GM21737 (cell line): ENCODE results near the gene SYDE1.
"Not testable (repeated sequence)": the region's sequence is repeated elsewhere in the genome, so short reads cannot be mapped to it uniquely, and the experiment has no call there.

Experiments
- ATAC-seq: cut with Tn5 transposase; IDR thresholded peaks from one replicate; pipeline ENCODE4 v1.9.1; 2021; ENCODE audit warnings: mild to moderate bottlenecking, moderate library complexity; ENCODE audit not compliant: unreplicated experiment

SYDE1 gene, protein sequence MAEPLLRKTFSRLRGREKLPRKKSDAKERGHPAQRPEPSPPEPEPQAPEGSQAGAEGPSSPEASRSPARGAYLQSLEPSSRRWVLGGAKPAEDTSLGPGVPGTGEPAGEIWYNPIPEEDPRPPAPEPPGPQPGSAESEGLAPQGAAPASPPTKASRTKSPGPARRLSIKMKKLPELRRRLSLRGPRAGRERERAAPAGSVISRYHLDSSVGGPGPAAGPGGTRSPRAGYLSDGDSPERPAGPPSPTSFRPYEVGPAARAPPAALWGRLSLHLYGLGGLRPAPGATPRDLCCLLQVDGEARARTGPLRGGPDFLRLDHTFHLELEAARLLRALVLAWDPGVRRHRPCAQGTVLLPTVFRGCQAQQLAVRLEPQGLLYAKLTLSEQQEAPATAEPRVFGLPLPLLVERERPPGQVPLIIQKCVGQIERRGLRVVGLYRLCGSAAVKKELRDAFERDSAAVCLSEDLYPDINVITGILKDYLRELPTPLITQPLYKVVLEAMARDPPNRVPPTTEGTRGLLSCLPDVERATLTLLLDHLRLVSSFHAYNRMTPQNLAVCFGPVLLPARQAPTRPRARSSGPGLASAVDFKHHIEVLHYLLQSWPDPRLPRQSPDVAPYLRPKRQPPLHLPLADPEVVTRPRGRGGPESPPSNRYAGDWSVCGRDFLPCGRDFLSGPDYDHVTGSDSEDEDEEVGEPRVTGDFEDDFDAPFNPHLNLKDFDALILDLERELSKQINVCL

DNA sequence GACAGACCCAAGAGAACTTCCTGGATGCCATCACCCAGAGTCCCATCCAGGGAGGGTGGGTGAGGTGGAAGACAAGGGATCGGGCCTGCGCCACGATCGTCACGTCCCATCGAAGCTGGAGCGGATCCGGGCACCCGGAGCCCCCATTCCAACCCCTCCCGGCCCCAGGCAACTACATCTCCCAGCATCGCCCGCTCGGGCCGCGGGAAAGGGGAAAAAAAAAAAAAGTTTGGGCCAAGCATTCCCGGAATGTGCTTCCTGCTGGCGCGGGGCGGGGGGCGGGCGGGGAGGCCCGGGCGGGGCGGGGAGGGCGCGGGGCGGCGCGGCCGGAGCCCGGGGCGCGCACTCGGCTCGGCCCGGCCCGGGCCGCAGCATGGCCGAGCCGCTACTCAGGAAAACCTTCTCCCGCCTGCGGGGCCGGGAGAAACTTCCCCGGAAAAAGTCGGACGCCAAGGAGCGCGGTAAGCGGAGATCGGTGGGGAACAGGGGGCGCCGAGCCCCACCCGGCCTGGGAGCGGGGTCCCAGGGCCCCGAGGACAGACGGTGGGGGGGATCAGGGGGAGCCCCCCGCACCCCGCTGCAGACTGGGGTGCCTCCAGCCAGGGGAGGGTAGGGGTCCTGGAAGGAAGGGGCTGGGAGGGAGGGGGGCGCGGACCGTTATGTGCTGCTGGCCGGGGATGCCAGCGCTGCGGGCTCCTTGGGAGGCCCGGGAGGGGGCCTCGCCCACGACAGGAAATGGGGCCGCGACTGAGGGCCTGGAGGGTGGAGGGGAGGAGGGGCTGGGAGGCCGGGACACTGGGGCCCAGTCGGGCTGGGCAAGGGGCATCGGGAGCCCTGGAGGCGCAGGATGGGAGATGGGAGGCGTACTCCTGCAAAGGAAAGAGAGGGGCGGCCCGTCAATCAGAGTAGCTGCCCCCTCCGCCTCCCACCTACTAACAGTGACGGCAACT lies at the start of gene SYDE1:
Gene SYDE1, plus strand, starts transcription at position 341 of the 950 bp plus-strand sequence. Its CDS starts 33 bp downstream, at position 374.
- ATAC-seq = no peak

DNA sequence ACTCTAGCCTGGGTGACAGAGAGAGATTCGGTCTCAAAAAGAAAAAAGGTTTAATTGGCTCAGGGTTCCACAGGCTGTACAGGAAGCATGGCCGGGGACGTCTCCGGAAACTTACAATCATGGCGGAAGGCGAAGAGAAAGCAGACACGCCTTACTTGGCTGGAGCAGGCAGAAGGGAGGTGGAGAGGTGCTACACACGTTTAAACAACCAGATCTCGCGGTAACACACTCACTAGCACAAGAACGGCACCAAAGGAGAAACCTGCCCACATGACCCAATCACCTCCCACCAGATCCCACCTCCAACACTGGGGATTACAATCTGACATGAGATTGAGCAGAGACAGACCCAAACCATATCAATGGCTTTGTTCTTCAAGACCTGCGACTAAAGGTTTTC lies 45.2 kb upstream of the SYDE1 start:
- ATAC-seq = no peak

DNA sequence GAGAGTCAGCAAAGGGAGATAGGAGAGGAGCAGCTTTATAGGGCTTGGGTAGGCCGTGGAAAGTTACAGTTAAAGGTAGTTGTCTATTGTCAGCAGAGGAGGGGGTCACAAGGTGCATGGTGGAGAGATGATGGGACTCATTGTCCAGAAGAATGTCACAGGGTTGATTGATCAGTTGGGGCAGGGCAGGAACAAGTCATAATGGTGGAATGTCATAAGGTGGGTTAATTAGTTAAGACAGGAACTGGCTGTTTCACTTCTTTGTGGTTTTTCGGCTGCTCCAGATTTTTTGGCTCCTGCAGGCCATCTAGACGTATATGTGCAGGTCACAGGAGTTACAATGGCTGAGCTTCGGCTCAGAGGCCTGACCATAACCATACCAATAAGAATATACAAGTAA lies 36.8 kb upstream of the SYDE1 start:
- not testable (repeated sequence) for ATAC-seq

DNA sequence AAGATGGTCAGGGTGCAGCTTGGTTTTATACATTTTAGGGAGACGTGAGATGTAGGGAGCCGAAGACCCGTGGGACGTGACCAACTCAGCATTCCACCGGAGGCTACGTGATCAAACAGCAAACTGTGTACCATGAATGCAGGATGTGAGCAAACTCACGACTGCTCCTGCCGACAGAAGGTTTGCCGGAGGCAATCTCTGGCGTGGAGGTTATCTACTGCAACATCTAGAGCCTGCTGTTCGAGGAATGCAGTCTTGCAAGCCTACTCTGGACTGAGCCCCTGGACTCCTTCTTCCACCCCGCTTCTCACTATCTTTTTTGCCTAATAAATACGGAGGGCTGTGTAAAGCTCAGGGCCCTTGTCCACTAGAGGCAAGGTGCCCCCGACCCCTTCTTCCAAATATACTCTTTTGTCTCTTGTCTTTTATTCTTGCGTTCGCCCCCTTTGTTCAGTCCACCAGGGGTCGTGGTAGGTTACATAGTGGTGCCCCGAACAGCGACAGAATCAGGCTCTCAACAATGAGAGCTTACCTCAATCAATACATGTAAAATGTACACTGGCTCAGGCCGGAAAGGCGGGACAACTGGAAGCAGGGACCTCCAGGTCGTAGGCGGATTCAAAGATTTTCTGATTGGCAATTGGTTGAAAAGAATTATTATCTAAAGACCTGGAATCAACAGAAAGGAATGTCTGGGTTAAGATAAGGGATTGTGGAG lies 34.1 kb upstream of the SYDE1 start:
- ATAC-seq = no peak

DNA sequence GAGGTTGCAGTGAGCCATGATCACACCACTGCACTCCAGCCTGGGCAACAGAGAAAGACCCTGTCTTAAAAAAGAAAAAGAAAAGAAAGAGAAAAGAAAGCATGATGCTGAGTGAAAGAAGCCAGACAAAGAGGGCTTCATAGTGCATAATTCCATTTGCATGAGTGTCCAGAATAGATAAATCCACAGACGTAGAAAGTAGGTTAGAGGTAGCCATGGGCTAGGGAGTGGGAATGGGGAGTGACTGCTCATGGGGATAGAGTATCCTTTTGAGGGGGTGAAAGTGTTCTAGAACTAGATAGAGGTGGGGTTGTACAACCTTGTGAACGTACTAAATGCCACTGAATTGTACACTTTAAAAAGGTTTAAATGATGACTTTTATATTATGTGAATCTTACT lies 32.8 kb upstream of the SYDE1 start:
- ATAC-seq = no peak

DNA sequence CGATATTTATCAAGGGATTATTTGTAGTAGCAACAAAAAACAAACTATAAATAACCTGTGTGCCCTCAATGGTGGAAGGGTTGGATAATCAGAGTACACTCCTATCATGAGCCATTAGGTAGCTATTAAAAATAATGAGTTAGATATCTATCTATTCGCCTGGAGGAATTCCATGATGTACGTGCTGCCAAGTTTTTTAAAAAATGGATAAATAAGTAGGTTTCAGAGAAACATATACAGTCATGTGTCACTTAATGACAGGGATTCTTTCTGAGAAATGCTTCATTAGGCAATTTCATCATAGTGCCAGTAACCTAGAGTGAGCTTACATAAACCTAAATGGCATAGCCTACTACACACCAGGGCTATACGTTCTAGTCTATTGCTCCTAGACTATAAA lies 31.4 kb upstream of the SYDE1 start:
- no peak for ATAC-seq

DNA sequence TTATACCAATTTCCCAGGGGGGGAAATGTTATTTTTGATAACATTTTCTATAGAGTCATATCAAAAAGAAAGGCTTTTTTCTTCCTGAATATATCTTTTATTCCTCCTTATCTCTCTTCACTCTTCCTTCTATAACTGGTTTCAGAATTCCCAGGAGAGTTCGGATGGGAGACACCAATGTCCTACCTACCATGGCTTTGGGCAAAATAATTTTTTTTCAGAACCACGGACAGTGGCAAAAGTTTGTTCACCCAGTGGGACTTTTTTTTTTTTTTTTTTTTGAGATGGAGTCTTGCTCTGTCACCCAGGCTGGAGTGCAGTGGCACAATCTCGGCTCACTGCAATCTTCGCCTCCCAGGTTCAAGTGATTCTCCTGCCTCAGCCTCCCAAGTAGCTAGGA lies 27.2 kb upstream of the SYDE1 start:
- ATAC-seq = not testable (repeated sequence)

DNA sequence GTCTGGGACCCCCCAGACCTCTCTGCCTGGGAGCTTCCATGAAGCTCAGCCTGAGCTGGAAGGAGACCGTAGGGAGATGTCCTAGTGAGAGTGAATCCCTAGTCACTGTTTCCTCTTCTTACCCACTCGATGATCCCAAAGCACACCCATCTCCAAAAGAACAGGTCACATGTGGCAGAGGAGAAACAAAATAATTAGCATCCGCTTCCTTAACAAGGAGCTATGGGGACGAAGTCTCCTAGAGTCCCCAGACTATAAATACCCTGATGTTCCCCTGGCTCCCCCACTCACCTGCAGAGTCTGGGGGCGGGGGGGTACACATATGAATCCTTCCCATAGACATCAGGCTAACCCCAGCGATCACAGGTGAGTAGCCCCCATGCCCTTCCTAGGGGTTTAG lies 25.3 kb upstream of the SYDE1 start, which contains the start of gene OR1I1:
Gene OR1I1, plus strand, starts transcription at position 301 of the 400 bp plus-strand sequence. CDS start 4,855 bp downstream, outside the sequence.
- ATAC-seq = no peak

DNA sequence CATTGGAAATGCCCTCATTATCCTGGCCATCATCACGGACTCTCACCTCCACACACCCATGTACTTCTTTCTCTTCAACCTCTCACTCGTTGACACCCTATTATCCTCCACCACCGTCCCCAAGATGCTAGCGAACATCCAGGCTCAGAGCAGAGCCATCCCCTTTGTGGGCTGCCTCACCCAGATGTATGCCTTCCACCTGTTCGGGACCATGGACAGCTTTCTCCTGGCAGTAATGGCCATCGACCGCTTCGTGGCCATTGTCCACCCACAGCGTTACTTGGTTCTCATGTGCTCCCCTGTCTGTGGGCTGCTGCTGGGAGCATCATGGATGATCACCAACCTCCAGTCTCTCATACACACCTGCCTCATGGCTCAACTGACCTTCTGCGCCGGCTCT lies 20.0 kb upstream of the SYDE1 start:
- no peak for ATAC-seq

DNA sequence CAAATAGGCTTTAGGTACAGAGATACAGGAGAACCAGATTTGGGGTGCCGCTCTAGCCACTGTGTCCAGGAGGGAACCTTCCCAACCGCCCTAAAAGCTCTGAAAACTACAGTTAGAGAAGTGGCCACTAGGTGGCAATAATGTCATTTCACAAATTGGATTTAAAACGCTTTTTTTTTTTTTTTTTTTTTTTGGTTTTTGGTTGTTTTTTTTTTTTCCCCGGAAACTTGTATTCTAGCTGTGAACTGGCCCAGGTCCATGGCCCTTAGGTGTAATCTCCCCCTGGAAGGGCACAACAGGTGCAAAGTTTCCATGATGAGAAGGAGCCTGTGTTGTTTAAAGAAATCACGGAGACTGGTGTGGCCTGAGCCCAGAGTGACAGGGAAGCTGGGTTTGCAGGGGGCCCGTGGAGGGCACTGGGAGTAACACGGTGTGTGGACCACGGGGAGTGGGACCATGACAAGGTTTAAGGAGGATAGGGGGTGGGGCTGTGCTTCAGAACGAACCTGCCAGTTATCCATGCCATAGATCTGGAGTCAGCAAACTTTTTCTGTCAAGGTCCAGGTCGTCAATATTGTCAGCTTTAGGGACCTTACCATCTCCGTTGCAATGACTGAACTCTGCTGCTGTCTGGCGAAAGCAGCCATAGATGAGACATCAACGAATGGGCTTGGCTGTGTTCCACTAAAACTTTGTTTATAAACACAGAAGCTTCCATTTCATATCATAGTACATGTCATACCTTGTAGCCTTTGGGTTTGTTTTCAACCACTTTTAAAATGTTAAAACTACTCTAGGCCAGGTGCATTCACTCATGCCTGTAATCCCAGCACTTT lies 15.1 kb upstream of the SYDE1 start:
- ATAC-seq = no peak

DNA sequence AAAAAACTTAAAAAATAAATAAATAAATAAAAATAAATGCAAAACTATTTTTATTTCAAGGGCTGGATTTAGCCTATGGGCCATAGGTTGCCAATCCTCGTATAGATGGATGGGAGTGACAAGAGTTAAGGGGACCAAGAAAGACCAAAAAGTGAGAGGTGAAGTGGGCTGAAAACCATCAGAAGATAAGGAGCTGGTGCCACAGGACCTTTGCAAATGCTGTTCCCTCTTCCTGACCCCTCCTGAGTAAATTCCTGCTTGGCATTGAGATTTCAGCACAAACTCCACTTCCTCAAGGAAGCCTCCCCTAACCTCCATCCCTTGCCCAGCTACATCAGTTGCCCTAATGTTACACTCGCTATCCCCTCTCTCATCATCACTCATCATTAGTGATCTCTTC lies 14.2 kb upstream of the SYDE1 start:
- no peak for ATAC-seq

DNA sequence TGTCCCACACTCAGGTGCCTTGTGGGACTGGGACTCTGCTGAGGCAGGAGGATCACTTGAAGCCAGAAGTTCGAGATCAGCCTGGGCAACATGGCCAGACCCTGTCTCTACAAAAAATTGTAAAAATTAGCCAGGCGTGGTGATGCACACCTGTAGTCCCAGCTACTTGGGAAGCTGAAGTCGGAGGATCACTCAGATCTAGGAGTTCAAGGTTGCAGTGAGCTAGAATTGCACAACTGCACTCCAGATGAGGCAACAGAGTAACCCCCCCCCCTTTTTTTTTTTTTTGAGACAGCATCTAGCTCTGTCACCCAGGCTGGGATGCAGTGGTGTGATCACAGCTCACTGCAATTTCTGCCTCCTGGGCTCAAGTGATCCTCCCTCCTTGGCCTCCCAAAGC lies 11.0 kb upstream of the SYDE1 start:
- ATAC-seq = no peak

DNA sequence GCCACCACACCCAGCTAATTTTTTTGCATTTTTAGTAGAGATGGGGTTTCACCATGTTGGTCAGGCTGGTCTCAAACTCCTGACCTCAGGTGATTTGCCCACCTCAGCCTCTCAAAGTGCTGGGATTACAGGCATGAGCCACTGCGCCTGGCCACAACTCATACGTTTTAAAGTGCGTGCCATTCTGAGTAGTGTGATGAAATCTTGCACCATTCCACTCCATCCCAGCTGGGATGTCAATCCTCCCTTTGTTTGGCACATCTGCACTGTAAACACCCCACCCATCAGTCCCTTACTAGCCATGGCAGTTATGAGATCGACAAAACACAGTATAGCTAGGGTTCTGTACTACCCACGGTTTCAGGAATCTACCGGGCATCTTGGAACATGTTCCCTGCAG lies 9.2 kb upstream of the SYDE1 start:
- not testable (repeated sequence) for ATAC-seq

DNA sequence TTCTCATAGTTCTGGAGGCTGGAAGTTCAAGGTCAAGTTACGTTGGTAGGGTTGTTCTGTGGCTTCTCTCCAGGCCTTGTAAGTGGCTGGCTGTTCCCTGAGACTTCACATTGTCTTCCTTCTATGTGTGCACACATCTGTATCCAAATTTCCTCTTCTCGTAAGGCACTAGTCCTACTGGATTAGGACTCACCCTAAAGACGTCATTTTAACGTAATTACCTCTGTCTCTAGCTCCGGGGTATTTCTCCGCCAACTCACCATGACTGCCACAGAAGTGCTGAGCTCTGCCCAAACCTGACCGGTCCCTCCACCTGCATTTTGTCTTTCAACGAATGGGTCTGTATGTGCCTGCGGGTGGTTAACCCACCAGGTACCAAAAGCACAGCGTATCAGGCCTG lies 8.7 kb upstream of the SYDE1 start:
- ATAC-seq = no peak

DNA sequence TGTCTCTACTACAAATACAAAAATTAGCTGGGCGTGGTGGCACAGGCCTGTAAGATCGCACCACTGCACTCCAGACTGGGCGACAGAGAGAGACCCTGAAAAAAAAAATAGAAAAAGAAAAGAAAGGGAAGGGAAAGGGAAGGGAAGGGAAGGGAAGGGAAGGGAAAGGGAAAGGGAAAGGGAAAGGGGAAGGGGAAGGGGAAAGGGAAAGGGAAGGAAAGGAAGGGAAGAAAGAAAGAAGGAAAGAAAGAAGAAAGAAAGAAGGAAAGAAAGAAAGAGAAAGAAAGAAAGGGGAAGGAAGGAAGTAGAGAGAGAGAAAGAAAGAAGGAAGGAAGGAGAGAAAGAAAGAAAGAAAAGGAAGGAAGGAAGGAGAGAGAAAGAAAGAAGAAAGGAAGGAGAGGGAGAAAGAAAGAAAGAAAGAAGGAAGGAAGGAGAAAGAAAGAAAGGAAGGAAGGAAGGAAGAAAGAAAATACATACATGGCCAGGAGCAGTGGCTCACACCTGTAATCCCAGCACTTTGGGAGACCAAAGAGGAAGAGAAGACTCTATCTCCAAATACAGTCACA lies 8.1 kb upstream of the SYDE1 start:
- no peak for ATAC-seq

DNA sequence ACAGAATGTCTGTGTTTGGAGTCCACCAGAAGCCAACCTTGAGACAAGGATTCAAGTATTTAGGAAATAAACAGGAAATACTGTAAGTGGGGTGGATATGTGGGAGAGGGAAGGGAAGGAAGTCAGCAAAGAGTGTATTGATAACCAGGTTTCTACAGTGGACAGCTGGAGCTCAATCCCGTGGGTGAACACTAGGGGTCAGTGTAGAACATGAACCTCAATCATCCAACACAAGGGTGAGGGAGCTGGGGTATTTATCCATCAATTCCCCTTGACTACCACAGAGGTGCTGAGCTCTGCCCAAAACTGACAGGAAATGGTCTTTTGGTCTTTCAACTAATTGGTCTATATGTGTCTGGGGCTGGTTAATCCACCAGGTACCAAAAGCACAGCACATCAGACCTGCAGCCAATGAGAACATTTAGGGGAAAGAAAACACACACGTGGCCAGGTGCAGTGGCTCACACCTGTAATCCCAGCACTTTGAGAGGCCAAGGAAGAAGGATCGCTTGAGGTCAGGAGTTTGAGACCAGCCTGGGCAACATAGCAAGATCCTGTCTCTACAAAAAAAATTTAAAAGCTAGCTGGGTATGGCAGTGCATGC lies 5.6 kb upstream of the SYDE1 start:
- ATAC-seq = no peak

DNA sequence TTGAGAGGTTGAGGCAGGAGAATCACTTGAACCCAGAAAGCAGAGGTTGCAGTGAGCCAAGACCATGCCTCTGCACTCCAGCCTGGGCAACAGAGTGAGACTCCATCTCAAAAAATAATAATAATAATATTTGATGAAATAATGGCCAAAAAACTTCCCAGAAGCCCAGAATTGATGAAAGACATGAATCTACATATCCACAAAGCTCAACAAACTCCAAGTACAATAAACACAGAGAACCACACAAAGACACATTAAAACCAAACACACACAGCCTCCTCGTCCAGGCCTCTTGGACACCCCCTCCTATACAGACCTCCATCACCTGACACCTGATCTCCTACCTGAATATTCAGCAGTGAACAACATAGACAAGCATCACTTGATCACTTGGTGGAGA lies 3.2 kb upstream of the SYDE1 start:
- no peak for ATAC-seq

DNA sequence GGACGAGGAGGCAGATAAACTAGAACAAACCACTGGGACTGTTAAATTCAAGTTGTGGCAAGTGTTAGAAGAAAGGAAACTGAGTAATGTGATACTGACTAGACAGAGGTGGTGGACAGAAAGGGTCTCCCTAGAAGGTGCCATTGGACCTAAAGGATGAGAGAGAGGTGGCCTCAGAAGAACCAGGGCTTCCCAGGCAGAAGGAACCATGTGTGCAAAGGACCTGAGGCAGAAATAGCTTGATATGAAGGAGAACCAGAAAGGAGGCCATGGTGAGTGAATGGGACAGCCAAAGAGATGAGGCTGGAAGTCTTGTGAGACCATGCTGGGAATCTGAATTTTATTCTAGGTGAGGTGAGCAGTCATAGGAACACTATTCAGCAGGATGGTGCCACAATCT lies 2.8 kb upstream of the SYDE1 start:
- no peak for ATAC-seq

DNA sequence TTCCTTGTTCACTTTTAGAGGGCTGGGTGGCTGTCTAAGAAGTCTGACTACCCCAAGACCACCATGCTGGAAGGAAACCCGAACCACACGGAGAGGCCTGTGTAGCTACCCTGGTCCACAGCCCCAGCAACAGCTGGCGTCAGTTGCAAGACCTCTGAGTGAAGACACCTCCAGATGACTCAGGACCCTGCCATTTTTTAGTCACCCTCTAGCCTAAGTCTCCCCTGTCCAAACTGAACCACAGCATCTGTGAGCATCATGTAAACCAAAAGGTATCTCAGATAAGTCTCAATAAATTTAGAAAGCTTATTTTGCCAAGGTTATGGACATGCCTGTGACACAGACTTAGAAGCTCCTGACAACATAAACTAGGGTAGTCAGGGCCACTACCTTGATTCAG lies 2.2 kb upstream of the SYDE1 start:
- no peak for ATAC-seq
